Prostate gland (tissue), 2 donors: ENCODE results near the gene SUPT3H.

Experiments used
- POLR2A ChIP-seq: fragments of 450-650 bp; IDR thresholded peaks from one replicate; pipeline ENCODE4 v1.6.1; 2016; ENCODE audit warnings: antibody characterized with exemption, mild to moderate bottlenecking
- POLR2AphosphoS5 ChIP-seq: sonication (generic); formaldehyde crosslinking; IDR thresholded peaks from one replicate; pipeline ENCODE4 v1.6.1; 2017; ENCODE audit warnings: antibody characterized with exemption
- TF ChIP-seq, protein P1 (sequence below), 4 experiments: fragments of 200-600 bp in 2 of 4; fragments of 450-650 bp in 2 of 4; sonication (generic) in 2 of 4; IDR thresholded peaks; 1 replicate in 3 of 4; 2 replicates in 1 of 4; pipeline ENCODE4 v1.5.1; 2016 to 2019; ENCODE audit warnings: antibody characterized with exemption in 4 of 4, mild to moderate bottlenecking in 2 of 4, moderate library complexity in 2 of 4

DNA sequence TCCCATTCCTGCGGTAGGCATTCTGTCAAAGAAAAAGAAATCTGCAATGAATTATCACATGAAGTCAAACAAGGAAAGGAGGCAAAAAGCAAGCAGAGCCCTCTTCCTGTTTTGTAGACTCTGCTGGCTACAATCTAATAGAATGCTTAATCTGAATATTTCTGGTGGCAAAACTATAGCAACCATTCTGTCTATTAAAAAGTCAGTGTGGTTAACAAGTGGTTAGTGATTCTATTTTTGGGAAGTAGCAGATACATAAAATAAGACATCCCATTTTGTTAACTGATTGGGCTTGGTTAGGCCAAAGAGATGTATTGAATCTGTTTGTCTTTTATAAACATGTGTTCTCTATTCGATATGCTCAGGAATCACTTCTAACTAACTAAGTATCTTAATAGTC is 547.9 kb downstream of the SUPT3H start:
- TF ChIP-seq, protein P1, sequence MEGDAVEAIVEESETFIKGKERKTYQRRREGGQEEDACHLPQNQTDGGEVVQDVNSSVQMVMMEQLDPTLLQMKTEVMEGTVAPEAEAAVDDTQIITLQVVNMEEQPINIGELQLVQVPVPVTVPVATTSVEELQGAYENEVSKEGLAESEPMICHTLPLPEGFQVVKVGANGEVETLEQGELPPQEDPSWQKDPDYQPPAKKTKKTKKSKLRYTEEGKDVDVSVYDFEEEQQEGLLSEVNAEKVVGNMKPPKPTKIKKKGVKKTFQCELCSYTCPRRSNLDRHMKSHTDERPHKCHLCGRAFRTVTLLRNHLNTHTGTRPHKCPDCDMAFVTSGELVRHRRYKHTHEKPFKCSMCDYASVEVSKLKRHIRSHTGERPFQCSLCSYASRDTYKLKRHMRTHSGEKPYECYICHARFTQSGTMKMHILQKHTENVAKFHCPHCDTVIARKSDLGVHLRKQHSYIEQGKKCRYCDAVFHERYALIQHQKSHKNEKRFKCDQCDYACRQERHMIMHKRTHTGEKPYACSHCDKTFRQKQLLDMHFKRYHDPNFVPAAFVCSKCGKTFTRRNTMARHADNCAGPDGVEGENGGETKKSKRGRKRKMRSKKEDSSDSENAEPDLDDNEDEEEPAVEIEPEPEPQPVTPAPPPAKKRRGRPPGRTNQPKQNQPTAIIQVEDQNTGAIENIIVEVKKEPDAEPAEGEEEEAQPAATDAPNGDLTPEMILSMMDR (IDR thresholded peaks at IDR 0.05) = no peak
- TF ChIP-seq POLR2A (no peak), POLR2AphosphoS5 (no peak)
